ENCODE measurements around the gene LRRIQ3.

The LRRIQ3 gene

GRCh38 chr1:74091371-74091770, 106.6 kb downstream of the LRRIQ3 start:
- no peak for DNase-seq

GRCh38 chr1:74083128-74083527, 114.8 kb downstream of the LRRIQ3 start:
- DNase-seq, result no peak

DNA sequence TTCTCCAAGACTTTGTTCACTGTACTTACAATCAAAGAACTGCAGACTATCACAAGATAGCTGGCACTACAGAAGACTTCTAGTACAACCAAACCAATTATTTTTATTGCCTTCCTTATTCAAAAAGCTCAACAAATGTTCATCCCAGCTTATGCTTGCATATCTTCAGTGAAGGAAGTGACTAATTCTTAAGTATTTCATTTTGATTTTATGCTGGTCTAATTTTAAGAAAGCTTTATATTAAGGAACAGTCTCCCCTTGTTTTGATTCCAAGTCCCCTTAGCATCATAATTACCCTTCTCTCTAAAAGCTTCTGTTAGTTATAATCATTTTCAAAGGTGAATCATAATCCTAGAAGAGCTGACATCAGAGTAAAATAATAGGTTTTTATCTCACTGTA, 132.9 kb downstream of the LRRIQ3 start:
- no peak for DNase-seq

DNA sequence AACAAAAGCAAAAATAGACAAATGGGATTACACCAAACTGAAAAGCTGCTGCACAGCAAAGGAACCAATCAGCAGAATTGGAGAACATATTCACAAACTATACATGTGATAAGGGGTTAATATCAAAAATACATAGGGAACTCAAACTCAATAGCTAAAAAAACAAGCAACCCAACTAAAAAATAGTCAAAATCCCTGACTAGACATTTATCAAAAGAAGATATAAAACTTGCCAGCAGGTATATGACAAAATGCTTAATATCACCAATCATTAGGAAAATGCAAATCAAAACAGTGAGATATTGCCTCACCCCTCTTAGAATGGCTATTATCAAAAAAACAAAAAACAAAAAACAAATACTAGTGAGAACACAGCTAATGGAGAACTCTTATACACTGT, 140.3 kb downstream of the LRRIQ3 start:
- no peak for DNase-seq

- DNase-seq, result no peak
These were observed 144.6 kb downstream of the LRRIQ3 start for GRCh38 chr1:74053407-74053806.

DNA sequence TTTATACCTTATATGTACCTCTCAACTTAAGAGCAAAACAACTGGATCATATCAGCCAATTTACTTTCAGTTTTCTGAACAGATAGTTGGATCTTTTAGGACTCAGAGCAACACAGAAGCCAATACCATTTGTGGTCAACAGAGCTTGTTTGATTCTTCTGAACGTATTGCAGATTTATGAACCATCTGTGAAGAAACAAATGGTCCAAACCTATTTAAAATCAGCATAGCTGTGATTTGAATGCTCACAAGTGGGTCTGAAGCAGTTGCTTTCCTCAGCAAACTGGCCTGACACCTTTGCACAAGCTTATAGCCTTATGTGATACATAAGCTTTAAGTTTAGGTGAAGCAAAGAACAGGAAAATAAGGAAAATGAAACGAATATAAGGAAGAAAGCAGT, 147.6 kb downstream of the LRRIQ3 start:
- DNase-seq, result no peak

GRCh38 chr1:74038042-74038441, 159.9 kb downstream of the LRRIQ3 start:
- DNase-seq, result no peak

DNA sequence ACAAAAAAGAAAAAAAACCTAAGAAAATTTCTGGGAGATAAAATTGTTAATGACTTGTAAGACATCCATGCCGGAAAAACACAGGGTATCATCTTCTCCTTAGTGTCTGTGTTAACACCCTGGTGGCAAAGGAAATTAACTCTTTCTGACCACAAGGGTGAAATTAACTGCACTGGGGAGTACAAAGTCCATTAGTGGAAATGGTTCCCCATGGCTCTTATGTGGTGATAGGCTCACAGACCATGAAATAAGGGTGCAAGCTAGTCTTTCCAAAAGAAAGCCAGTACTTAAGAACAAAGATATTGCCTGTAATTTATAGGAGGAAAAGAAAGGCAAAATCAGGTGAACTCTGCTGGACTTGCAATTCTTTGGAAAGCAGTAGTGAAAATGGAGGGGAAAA, 185.4 kb downstream of the LRRIQ3 start:
- DNase-seq, result no peak

DNA sequence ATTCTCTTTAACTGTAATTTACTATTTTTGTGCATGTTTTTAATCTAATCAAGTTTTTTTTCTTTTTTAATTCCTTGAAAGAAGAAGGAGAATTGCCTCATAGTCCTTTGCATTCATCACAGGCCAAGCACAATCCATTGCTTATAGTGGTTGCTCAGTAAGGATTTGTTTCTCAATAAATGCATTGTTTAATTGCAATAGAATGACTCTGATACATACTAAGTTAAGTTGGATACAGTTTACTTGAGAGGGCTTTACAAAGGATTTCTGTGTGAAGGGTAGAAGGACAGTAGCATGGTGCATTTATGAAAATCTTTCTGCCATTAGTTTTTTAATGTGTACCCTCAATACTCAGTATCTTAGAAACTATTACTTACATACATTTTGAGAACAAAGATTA, 186.2 kb downstream of the LRRIQ3 start:
- DNase-seq, result no peak

DNA sequence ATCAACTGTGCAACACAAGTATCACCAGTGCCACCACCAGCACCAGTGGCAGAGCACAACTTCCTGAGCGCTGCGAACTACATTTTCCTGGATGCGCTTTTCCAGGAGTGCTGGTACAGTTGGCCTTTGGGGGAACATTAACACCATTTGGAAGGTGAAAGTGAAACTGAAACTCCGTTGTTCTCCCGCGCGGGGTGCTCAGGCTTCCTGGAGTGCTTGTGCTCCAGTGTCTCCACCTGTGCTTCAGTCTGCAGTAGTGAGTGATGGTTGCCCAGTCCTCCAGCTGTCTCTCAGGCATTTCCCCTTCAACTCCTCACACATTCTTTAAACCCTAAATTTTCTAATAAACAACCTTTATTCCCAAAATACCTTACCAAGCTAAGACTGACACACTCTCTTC, 187.8 kb downstream of the LRRIQ3 start:
- DNase-seq, result no peak

- DNase-seq, result no peak
These were observed 192.4 kb downstream of the LRRIQ3 start for GRCh38 chr1:74005533-74005932.

DNA sequence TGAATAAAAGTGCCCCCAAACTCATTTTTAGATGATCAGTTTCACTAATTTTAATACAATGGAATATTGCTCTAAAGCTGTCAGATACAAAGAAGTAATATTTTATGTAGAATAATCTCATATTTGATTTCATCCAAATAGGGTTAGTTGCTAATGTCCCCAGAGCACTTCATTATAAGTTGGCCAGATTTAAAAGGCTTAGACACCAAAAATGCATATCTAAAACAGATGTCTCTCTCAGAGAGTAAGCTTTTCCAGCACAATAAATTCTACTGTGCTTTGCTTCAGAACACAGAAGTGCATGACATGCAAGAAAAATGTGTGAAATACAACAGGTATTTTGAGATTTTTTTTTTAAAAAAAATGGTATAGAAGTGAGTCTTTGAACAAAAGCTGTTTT, 194.2 kb downstream of the LRRIQ3 start:
- no peak for DNase-seq

- DNase-seq, result no peak
These were observed 199.5 kb downstream of the LRRIQ3 start for GRCh38 chr1:73998348-73998959.

DNA sequence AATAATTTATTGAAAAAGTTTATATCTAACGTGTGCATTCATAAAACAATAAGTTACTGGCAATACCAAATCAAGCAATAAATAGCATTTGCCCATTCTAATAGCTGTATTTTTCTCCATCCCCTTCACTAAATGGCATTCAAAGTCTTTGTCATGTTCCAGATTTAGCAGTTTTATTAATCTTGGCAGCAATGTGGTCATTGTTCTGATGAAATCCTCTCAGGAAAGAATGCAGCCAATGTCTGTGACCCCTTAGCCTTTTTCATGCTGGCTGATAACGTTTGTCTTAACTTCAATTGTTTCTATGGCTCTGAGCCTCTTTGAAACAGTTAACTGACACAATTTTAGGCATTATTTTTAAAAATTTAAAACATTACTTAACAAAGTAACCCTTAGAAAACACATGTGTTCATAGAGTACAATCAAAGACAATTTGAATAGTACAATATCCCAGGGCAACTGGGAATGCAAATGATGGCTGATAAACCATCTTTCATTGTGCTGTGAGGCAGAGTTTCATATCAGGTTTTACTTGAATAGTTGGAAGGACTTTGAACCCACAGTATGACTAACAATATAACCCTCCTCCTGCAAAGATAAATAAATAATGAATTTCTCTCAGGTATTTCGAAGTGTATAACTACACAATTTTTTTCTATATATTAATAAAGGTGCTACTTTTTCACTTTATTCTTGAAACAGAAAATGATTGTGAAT, 217.5 kb downstream of the LRRIQ3 start:
- DNase-seq, result no peak

GRCh38 chr1:73979684-73980083, 218.3 kb downstream of the LRRIQ3 start:
- no peak for DNase-seq

GRCh38 chr1:73978964-73979363, 219.0 kb downstream of the LRRIQ3 start:
- DNase-seq, result no peak
